ENCODE data around the gene RFWD3.
"Not testable (repeated sequence)": the region's sequence is repeated elsewhere in the genome, so short reads cannot be mapped to it uniquely, and the experiment has no call there.

RFWD3 gene, protein sequence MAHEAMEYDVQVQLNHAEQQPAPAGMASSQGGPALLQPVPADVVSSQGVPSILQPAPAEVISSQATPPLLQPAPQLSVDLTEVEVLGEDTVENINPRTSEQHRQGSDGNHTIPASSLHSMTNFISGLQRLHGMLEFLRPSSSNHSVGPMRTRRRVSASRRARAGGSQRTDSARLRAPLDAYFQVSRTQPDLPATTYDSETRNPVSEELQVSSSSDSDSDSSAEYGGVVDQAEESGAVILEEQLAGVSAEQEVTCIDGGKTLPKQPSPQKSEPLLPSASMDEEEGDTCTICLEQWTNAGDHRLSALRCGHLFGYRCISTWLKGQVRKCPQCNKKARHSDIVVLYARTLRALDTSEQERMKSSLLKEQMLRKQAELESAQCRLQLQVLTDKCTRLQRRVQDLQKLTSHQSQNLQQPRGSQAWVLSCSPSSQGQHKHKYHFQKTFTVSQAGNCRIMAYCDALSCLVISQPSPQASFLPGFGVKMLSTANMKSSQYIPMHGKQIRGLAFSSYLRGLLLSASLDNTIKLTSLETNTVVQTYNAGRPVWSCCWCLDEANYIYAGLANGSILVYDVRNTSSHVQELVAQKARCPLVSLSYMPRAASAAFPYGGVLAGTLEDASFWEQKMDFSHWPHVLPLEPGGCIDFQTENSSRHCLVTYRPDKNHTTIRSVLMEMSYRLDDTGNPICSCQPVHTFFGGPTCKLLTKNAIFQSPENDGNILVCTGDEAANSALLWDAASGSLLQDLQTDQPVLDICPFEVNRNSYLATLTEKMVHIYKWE

DNA sequence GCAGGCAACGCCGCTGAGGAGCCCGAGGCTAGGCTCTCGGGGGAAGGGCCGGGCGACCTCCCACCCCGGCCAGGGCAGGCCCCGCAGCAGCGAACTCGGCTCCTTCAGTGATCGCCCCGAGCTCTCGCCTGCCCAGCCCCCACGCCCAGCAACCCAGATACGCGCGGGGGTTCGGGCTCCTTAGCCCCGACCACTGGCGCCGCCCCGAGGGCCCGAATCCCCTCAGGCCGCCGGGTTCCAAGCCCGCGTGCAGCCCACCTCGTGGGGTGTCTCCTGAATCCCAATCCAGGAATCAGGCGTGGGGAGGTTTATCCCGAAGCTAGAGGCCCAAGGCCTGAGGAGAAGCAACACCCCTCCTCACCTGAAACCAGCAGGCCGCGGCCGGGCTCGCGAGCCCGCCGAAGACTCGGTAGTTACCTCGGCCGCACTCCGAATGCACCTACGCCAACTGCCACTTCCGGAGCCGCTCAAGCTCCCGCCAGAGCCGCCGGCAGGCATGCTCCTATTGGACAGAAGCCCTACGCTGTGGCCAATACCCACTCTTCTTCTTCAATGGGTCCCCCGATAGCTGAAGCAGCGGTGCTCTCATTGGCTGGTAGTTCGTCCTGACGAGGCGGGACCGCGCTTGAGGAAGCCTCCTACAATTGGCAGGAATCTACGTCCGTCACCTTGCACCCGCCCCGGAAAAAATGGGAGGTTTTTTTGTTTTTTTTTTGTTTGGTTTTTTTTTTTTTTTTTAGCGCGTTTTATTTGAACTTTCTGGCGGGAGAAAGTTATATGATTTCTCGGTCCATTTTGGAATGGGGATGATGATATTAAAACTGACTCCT is at the start of gene RFWD3:
Gene RFWD3, minus strand, starts transcription at position 453 of the 830 bp plus-strand sequence. CDS start 5,428 bp downstream, outside the sequence.
- peak; percentile 93 for DNase-seq

DNA sequence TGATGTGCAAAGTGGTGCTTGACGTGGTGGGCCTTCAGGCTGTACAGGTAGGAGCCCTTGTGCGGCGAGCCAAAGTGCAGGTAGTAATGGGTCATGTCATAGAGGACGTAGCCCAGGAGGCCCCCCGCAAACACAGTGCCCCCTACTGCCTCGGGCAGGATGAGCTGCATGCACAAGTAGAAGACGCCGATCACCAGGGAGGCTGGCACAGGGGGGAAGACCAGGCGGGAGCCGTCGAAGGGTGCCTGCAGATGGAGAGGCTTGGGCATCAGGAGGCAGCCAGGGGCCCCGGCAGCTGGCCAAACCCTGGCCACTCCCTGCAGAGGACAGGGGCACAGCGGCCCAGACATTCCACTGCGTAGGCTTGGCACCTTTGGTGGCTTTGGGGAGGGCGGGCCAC is 49.7 kb upstream of the RFWD3 start:
- DNase-seq: no peak

DNA sequence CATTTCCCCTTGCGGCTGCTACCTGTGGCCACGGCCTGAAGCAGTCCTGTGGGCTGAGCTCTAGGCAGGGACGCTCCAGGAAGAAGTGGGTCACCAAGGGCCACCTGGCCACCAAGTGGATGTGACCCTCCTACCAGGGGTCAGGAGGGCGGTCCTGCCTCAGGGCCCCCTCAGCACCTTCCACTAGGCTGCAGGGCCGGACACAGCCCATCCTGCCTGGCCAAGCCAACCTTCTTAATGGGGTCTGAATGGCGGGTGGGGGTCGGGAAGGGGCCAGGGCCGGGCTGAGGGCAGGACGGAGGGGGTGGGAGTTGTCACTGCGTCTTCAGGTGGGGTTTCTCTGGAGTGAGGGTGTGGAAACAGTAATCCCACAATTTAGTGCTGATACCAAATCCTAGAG is 47.2 kb upstream of the RFWD3 start:
- no peak for DNase-seq

DNA sequence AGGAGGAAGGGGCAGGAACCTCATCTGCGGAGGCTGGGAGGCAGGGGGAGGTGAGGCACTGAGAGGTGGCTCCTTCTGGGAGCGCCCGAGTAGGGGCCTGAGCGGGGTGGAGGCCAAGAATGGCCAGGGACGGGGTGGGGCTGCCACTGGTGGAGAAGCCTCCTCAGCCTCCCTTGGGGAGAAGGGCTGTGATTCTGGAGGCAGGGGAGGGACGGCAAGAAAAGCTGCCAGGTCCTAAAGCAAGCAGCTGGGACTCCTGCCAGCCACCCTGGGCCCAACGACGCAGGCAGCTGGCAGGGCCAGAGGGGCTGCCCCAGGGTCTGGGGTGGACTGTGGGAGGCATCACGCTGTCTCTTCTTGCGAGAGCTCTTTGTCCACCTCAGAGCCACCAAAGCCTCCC is 46.6 kb upstream of the RFWD3 start:
- no peak for DNase-seq

DNA sequence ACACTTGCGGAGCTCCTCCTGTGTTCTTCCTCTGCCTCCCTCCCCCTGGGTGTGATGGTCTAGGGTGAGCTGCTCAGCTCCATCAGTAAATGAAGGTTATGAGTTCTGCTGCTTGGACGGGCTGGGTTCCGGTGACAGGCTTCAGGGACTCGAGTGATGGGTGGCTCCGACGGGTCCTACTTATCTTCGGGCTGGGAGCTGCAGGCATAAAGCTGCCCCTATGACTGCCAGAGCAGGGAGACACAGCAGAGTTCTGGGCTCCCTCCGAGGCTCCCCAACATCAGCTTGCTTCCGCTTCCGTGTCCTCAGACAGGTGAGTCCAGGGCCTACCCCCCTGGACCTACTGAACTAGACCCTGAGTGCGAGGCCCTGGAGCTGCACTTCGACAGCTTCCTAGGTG is 45.3 kb upstream of the RFWD3 start:
- DNase-seq: no peak

DNA sequence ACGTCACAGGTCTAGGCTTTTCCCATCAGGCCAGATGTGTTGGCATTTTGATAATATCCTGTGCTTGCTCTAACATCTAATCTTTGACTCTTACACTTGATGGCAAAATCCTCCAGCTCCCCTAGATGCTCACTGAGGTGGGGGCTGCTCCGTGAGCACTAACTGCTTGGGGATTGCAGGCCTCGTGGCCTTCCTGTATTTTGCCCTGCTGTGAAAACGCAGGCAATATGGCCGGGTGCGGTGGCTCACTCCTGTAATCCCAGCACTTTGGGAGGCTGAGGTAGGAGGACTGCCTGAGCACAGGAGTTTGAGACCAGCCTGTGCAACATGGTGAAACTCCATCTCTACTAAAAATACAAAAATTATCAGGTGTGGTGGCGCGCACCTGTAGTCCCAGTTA is 43.7 kb upstream of the RFWD3 start:
- DNase-seq: no peak

DNA sequence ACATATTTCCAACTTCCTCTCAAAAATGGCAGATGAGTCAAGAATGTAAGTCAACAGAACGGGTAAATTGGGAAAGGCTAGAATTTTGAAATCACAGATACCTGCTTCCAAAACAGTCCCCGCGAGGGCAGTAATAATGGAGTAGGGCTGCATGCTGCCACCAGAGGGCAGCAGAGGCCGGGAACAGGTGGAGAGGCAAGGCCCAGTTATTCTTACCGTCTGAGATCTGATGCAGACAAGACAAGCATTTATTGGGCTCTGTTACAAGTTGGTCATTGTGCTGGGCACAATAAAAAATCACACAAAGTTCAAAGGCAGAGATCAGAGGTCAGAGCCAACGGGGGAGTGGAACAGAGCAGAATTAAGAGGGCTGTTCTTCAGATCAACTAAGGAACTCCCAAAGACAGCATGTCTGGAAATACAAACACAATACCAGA is 42.8 kb upstream of the RFWD3 start:
- peak; percentile 84 for DNase-seq

DNA sequence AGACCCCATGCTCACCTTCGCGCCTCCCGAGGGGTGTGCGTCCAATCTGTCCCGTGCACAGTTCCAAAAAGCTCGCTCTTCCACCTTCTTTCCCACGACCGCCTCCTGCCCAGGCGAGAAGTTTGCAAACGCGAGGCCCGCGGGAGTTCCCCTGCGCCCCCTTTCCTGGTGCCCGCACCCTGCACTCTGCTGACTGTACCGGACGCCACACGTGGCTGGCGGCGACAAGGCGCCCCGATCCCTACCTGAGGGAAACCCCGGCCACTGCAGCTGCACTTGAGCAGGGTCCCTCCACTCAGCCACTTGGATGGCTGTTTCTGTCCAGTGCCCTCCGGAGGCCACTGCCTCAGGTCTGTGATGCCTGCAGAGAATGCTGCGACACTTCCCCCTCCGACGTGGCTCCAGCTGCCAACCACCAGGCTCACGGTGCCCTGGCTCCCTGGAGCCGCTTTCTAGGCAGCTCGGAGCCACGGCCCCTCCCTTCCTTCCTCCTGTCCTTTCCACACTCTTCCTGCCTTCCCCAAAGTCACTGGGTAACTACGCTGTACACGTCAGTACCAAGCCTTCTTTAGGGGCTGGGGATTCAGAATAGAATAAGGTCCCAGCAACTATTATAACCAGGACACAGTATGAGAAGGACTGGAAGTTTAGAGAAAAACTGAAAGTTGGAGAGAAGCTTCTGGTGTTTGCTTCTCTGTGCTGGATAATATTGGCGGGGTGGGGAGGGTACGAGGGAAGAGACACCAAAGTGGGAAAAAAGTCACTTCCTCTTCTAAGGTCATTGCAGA is 34.0 kb upstream of the RFWD3 start, which contains the start of gene MLKL:
Gene MLKL, minus strand, starts transcription at position 425 of the 788 bp plus-strand sequence. CDS start 5,105 bp downstream, outside the sequence.
- peak; percentile 71 for DNase-seq

DNA sequence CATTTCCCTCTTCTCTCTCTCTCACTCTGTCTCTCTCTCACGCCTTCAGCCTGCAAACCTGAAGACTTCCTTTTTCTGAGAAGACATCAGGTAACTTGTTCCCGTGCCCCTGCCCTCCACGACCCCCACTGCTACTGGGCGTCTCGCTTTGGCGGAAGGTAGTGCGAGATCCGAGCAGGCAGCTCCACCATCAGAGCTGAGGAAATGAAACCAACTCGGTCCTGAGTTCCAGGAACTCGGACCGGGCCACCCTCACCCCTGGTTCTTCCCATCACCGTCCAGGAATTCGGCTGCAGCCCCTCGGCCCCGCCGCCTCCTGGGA is 33.4 kb upstream of the RFWD3 start:
- DNase-seq: peak; percentile 25

DNA sequence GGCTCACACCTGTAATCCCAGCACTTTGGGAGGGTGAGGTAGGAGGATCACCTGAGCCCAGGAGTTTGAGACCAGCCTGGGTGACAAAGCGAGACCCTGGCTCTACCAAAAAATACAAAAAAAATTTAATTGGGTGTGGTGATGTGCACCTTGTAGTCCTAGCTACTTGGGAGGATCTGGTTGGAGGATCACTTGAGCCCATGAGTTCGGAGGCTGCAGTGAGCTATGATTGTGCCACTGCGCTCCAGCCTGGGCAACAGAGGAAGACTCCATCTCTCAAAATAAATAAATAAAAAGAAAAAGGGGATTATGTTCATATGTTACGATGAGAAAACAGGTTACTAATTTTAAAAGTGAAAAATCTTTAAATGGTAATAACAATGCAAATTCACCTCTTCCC is 33.0 kb upstream of the RFWD3 start:
- no peak for DNase-seq

DNA sequence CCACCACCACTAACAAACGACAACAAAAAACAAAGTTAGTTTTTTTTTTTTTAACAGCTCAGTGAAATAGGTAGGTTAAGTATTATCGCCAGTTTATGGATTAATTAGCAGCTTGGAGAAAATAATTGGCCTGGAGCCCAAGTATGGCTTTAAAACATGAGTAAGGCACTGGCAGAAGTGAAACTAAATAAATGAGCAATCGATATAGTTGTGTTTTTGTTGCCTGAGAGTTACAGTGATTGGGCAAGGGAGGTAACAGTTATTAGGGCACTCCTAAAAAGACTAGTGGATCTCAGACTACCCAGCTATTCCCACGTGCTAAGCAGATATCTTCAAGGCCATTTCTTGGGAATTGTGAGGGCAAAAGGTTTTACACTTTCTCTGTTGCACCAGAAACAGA is 31.5 kb upstream of the RFWD3 start:
- DNase-seq: no peak

DNA sequence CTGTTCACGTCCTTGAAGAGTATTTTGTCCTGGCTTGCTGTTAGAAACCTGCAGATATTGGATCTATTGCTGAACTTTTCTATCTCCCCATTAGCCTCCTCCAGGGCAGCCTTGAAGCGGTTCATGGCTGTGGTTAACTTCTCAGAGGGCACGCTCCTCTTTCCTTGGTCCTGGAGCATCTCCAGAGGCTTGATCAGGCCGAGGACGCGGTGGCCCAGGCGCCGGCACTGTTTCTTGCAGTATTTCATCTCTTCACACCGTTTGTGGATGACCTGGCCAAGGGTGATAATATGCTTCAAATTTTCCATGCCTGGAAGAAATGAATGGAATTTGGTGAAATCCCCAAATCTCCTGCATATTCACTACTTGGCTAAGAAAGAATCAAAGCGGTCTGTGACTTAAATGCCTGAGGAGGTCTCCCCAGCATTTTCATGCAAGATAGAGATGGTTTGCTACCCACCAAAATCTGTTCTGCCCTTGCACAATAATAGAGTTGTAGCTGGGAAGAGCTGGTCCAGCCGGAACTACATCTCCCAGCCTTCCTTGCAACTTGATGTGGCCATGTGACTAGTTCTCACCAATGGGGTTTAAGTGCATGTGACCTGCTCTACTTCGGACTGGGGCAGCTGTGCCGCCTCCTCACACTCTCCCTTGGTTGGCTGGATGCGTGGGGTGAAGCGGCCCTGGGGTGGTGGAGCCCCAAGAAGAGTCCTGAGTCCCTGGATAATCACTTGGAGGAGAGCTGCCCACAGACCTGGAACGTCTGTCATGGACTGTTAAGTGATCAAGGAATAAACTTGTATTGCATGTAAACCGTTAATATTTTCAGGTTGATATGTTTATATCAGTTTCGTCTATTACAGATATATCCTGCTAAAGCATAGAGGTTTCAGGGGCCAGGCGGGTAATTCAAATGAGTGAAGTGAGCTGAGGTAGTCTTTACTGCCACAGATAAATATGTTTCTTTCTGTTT is 29.1 kb upstream of the RFWD3 start:
- peak; percentile 49 for DNase-seq

DNA sequence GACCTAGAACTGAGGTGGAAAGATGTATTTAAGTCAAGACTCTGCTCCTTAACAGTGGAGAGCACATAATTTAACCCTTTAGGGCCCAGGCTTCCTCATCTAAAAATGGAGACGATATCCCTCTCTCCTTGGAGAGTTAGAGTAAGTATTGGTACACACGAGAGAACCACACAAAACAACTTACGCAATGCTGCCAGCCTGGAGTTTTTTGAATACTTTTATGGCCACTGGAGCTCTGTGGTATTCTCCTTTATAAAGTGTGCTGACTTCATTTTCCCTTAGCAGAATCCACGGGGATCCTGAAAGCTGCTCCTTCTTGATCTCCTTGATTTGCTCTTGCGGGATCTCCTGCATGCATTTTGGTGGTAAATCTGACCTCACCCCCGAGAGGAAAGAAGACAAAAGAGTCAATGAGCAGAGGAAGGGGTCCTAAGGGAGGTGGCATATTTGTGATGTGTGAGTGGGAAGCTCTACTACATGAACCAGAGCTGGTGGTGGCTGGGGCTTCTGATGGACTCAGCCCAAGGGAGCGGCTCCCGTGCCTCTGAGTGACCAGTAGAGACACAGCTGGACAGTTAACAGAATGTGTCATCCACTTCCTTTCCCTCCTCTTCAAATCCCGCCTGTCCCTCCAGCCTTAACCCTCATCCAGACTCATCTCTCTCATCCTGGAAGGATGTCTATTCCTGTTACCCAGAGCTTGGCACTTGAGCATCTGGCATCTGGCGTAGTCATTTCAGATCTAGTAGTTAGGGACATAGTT is 24.6 kb upstream of the RFWD3 start:
- DNase-seq: no peak

DNA sequence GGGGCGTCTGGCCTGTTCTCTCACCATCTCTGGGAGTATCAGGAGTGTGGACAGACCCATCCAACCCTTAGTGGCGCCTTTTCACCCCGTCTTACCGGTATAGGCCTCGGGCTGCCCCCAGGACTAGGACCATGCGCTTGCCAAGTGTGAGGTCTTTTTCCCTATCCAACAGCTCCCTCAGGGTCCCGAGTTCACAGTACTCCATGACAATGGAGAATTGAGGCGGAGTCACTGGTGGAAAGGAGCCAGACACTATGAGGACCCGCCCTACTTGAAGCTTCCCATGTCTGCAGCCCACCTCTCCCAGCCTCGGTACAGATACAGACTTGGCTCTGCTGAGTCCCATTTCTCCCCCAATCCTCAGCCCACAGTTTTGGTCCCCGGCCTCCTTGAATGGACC is 15.9 kb upstream of the RFWD3 start:
- DNase-seq: no peak

DNA sequence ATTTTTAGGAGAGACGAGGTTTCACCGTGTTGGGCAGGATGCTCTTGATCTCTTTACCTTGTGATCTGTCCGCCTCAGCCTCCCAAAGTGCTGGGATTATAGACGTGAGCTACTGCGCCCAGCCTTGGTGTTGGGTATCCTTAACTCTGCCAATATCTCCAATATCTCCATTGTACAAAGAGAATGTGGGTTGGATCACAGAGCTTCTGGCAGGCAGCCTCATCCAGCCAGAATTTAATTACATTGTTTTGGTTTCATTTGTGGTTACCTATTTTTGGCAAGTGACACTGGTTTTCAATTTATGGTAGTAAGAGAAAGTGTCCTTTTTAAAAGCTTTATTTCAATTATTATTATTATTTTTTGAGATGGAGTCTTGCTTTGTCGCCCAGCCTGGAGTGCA is 14.0 kb upstream of the RFWD3 start:
- DNase-seq: no peak

DNA sequence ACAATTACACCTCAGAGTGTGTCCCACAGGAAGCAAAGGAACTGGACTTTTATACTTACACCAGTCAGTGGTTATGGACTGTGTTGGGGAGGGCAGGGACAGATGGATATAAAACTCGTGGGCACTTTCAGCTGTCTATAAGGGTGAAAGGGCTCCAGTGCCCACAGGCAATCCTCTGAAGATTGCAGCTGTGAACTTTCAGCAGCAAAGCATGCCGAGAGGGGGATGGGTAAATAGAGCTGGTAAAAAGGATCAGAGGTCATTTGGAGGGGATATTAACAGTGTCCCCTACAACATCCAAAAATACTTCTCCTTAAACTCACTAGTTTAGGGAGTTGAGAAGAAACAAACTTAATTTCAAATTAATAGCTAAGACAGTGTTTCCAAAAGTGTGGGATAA is 13.3 kb upstream of the RFWD3 start:
- DNase-seq: no peak

DNA sequence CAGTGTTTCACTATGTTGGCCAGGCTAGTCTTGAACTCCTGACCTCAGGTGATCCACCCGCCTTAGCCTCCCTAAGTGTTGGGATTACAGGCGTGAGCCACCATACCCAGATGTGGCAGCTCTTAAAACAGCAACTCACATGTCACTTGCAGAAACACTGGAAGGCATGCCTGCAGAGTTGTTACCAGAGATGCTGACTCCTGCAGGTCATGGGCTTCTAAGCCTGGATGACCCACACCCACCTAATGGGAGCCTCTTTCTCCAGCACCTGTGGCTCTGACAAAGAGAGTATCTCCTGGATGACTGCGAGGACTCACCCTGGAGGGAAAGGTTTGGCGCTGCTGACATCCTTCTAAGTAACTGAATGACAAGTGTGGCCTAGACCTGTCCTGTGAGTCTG is 11.2 kb upstream of the RFWD3 start:
- no peak for DNase-seq

DNA sequence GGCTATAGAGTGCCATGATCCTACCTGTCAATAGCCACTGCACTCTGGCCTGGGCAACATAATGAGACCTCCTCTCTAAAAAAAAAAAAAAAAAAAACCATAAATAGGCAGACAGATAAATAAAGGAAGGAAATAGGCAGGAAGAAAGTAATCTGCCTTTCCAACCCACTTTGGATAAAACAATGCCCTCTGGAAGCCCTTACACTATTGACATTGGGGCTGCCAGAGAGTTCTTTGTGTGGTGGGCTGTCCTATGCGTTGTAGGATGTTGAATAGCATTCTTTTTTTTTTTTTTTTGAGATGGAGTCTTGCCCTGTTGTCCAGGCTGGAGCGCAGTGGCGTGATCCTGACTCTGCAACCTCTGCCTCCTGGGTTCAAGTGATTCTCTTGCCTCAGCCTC is 7.2 kb upstream of the RFWD3 start:
- DNase-seq: no peak

DNA sequence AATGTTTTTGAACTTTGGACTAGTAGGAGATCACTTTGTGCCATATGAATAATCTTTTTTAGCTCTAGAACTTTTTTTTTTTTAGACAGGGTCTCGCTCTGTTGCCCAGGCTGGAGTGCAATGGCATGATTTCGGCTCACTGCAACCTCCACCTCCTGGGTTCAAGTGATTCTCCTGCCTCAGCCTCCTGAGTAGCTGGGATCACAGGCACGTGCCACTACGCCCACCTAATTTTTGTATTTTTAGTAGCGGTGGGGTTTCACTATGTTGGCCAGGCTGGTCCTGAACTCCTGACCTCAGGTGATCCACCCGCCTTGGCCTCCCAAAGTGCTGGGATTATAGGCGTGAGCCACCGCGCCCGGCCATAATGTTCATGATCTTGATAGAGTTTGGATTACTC is 2.2 kb upstream of the RFWD3 start:
- DNase-seq: not testable (repeated sequence)

DNA sequence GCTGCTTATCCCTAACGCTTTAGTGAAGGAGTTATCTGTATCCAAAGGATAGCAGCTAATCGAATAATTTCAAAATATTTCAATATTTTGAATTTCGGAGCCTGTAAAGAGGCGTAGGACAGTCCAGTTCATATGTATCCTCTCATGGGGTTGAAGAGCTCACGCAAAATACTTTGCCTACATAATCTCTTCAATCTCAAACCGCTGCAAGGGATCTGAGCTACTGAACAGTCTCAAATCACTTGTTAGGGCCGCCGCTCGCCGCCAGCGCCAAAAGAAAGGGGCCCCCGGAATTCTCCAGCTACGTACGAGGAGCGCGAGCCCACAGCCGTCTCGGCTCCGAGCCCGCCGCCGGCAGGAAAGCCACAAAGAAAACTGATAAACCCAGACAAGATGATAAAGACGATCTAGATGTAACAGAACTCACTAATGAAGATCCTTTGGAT is 601 bp upstream of the RFWD3 start:
- no peak for DNase-seq
